HG02610 (cell line): ENCODE data around the gene FRRS1L.

ENCODE experiments used
- ATAC-seq: cut with Tn5 transposase; IDR thresholded peaks from one replicate; pipeline ENCODE4 v1.9.1; 2021; ENCODE audit warnings: mild to moderate bottlenecking, moderate library complexity; ENCODE audit not compliant: unreplicated experiment

Gene FRRS1L

DNA sequence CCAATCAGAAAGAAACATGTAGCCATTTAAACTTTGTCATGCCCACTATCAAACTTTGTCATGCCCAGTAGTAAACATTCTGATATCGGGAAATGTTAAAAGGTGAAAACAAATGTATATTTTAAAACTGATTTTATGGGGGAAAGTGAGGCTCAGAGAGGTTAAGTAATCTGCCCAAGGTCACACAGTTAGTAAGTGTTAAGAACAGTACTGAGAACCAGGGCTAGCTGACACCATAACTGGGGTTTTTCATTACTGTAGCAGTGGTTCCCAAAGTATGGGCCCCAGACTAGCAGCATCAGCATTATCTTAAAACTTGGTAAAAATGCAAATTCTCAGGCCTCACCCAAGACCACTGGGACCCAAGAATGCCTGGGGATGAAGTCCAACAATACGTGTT, 9.9 kb upstream of the FRRS1L start:
- ATAC-seq: no peak

DNA sequence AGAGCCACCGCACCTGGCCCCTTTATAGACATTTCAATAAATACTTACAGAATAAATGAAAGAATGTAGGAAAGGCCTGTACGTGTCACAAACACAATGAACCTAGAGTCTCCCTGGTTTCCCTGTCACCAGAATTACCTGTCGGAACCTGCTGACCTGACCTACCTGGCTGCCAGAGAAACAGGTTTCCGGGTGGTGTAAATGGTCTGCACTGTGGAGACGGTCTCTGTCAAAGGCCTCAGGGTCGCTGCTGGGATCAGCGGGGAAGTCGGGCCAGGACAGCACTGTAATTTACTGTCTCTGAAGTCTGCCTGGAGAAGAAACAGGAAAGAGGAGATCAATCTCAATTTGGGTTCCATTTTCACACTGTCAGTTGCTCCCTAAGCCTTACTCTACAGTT, 9.3 kb upstream of the FRRS1L start:
- no peak for ATAC-seq

DNA sequence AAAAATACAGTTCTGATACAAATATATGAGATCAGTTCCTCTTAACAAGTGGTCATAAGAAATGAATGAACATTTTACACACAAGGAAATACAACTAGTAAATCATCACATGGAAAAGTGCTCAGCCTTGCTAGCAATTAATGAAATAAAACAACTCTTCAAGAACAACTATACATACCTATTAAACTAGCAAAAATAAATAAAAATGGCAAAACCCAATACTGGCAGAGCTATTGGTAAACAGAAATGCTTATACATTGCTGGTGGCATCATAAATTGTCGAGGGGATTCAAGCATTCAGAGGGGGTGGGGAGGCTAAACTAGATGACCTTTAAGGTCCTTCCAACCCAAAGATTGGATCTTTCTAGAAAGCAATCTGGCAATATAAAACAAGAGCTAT, 5.9 kb upstream of the FRRS1L start:
- ATAC-seq: no peak

DNA sequence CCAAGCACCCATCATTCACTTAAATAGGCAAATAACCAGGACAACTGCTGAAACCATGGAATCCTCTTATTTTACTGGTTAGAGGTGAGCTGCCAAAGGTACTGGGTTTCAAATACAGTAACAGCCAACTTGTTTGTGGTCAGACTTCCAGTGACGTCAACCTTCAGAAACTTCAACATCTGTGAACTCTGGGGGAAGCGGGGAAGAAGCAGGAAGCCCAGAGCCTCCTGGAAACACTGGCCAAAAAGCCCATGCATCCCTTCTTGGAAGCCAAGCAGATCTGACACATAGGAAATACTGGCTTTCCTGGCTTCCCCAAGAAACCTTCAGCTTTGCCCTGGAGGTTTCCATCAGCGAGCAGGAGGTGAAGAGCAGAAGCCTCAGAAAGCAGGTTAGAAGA, 4.9 kb upstream of the FRRS1L start:
- no peak for ATAC-seq

DNA sequence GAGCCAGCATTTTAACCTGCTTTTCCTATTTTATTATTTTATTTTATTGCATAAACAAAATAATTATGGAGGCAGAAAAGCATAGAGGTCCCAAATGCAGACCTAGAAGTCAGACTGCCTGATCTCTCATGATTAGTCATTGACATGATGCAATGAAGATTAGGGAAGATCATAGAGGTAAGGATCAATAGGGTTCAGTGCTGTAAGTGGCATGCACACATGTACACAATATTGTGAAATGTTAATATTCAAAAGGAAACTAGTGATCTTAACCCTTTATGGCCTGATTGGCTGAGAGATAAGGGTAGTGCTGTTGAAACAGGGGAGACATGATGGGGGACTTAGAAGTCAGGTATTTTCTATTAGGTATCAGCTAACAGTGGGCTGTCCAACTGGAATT, 1.1 kb upstream of the FRRS1L start:
- no peak for ATAC-seq

DNA sequence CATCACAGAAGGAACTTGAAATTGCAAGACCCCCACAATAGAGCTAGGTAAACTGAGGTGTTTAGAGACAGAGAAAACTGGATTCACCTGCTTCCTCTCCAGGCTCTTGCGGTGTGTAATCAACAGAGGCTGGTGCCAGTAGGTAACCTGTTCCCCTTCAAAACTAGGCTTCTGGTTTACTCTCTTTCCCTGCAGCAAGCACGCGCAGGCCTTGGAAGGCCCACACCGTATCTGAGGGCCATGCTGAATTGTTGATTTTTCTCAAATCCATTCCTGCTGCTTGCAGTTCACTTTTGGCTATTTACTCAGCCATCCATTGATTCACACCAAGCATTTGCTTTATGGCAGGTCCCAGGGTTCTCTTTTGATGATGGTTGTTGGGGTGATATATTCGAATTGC, 667 bp upstream of the FRRS1L start:
- ATAC-seq: no peak

DNA sequence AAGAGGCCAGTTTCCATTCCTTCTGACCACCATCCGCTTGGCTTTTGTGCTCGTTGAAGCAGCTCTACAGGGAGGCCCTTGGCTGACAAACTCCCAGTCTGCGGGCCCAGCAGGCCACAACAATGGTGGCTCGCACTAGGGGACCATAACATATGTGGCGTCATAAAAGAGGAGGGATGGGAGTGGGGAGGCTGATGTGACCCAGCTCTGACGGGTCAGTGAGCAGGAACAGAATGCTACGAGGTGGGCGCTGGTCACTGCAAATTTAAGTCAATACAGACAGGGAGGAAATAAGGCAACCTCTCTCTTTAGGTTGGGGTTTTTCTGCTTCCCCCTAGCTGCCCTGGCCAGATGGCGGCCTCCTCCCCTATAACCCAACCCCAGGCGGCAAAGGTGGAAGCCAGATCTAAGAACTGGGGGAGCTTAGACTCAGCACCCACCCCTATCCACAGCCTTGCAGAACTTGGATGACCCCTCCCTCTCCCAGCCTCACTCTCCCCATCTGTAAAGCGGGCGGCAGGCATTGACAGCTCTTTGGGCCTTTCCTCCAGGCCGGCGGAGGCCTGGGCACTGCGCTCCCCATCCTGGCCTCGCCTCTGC, 778 bp downstream of the FRRS1L start:
- no peak for ATAC-seq

DNA sequence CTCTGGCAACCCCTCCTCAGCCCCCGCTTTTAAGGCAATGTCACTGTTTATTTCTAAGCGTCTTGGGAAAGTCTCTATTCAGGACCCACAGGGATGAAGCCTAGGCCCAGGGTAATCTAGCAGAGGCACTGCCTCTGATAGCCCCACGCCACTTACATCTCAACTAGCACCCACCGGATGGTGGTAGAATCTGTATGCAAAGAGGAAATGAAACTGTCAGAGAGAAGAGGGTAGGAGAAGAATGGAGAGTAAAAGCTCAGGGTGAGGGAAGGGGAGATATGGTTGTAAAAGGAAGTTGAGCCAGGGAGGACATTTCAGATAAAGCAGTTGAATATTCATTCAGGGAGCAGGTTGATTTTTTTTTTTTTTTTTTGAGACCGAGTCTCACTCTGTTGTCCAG, 3.0 kb downstream of the FRRS1L start:
- ATAC-seq: peak; percentile 46

DNA sequence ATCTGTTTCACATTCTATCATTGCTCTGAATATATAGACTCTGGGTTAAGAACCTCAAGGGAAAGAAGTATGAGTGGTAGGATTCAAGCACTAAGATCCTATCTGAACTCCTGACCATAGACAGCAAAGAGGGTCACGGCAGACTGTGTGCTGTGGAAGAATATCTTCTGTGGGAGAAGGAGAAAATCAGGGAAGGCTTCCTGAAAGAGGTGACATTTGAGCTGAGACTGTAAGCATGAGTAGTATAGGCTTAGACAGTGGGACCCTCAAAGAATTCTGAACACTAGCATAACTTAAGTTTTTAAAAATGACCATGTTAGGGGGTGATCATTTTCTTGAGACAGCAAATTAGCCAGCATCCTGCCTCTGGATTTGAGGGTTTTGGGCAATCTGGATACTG, 3.9 kb downstream of the FRRS1L start:
- ATAC-seq: no peak

DNA sequence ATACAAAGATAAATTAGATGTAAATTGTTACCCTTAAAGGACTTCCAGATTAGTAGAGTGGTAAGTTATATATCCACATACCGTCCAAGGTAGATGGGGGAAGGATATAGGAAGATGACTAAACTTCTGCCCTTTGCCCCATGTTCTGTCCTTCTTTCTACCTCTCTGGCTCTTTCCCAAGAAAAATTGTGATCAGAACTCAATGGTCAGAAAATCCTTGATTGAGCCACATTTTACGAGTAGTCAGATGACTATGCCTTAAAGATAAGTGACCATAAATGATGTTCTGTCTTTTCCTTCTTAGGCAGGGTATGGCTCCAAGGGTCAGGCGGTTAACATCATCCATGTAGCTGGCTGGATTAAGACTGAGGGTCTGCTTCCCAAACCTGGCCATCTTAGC, 4.4 kb downstream of the FRRS1L start:
- ATAC-seq: no peak

DNA sequence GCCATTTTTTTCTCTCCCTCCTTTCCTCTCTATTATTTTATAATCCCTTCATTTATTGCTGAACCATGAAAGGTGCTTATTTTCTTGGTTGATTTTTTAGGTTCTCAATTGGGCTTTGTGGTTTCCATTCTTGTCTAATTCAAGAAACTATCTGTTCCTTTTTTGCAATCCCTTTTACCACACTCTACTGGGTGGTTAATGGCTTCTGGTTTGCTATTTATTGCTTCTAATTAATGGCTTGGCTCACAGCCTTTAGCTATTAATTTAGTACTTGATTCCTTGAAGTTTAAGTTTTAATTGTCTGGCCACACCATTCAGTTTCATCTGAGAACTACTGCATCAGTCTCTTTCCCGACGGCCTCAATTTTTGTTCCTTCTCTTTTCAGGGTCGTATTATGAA, 5.6 kb downstream of the FRRS1L start:
- ATAC-seq: no peak

DNA sequence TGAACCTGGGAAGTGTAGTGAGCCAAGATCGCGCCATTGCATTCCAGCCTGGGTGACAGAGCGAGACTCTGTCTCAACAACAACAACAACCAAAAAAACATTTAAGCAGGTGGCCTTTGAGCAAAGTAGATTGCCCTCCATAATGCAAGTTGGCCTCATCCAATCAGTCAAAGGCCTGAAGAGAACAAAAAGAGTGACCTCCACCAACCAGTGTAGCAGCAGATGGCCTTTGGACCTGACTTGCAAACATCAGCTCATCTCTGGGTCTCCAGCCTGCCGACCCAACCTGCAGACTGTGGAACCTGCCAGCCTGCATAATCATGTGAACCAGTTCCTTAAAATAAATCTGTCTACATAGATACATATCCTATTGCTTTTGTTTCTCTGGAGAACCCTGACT, 7.5 kb downstream of the FRRS1L start:
- no peak for ATAC-seq

DNA sequence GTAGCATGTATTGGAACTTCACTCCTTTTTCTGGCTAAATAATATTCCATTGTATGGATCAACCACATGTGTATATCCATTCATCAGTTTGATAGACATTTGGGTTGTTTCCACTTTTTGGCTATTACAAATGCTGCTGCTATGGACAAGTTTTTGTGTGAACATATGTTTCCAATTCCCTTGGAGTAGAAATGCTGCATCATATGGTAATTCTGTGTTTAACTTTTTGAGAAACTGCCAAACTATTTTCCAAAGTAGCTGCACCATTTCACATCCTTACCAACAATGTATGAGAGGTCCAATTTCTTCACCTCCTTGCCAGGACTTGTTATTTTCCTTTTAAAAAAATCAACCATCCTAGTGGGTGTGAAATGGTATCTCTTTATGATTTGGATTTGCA, 8.4 kb downstream of the FRRS1L start:
- no peak for ATAC-seq

DNA sequence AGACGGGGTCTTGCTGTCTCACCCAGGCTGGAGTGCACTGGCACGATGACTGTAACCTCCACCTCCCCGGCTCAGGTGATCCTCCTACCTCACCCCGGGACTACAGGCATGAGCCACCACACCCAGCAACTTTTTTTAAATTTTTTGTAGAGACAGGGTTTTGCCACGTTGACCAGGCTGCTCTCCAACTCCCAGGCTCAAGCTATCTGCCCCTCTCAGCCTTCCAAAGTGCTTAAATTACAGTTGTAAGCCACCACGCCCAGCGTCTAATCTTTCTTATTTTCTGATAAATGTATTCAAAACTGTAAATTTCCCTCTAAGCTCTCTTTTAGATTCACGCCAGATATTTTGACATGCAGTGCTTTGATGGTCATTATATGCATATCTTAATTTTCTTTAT, 10.3 kb downstream of the FRRS1L start:
- ATAC-seq: no peak

DNA sequence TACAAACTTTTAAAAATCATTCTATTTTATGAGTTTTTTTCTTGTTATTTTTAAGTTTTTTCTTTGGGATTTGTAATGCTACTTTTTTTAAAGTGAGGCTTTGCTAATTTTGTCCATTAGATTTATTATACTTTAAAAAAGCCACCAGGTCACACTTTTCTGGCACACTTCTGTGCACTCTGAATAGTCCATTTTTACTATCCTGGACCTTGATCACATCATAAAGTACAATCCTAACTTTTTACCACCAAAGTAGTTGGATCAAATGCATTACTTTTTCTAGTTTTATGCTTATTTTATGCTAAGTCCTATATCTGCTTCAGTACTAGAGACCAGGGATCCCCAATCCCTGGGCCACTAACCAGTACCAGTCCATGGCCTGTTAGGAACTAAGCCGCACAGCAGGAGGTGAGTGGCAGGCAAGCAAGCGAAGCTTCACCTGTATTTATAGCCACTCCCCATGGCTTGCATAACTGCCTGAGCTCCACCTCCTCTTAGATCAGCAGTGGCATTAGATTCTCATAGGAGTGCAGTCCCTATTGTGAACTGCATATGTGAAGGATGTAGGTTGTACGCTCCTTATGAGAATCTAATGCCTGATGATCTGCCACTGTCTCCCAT, 16.0 kb downstream of the FRRS1L start:
- no peak for ATAC-seq

DNA sequence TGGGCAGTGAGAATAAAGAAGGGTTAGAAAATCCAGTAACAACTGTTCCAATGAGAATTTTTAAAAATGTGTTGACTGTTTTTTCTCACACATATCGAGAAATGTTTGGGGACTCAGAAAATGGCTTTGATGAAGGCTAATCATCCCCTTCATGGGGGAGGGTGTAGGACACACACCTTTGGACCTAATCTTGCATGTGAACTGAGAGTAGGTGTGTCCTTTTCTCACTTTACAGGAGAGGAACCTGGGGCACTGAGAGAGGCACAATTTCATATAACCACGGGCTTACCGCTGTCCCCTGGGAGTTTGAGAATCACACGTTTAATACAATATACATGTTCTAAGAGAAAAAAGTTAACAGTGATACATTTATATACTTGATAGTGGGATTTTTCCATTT, 17.3 kb downstream of the FRRS1L start:
- ATAC-seq: no peak

DNA sequence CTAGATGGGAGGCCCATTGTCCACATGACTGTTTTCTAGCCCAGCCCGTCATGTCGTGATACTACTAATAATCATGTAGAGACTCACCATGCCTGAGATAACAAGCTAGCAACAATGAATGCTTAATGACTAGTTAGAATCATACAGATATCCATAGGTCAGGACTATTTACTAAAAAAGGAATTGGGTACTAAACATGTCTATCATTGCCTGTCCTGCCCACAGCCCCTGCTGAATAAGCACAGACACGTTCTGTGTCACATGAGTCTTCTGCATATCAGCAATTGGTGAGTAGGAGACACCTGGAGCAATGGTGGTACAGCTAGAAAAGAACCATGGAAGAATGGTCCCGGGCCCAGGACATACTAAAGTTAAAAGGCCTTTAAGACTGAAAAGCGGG, 18.0 kb downstream of the FRRS1L start:
- no peak for ATAC-seq

DNA sequence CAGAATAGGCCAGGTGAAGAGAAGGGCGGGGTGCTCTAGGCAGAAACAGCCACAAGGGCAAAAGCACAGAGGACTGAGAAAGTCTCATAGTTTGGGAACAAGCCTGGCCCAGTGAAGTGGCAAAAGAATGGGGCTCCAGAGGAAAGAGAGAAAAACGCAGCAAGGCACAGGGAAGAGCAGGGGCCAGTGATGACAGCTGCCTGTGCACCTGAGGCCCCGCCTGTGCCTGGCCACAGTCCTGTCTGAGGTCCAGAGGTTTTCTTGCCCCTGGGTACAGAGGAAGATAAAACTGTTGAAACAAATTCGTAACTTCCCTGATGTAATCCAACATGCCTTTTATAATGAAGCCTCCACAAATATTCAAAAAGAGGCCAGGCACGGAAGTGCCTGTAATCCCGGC, 22.0 kb downstream of the FRRS1L start:
- no peak for ATAC-seq

DNA sequence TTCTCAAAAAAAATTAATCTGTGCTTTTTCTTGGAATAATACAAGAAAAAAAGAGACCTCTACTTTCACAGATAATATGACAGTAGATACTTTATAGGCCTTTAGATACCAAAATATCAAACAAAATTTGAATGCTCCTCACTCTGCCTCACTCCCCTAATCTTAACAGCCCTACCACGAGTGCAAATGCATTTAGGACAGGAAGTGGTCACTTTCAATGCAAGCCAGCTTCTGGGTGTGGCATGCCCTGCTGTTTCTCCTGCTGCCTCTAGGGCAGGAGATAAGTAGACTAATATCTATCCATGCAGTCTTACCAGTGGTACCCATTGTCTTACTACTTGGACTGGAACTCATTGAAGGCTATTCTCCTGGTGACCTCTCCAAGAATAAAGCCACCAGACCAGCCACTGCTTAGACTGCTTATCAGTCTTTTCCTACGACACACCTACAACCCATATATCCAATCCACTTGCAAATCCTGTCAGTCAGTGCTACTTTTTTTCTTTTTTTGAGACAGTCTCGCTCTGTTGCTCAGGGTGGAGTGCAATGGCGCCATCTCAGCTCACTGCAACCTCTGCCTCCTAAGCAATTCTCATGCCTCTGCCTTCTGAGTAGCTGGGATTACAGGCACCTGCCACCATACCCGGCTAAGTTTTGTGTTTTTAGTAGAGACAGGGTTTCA, 23.0 kb downstream of the FRRS1L start:
- ATAC-seq: peak; percentile 78

DNA sequence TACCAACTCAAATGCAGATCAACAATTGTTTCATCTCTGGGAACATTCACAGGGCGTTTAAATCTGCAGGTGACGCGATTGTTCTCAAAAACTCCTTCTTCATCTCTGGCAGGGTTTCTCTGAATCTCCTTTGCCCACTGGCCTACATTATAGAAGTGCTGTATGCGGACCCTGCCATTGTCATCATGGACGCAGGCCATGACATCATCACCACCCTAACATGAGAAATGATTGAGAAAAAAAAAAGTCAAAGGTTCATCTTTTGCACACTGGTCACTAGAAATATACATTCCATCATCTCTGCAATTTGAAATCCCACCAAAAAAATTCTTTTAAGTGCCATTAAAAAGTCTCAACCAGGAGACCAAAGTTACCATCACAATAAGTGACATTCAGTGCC, 25.7 kb downstream of the FRRS1L start:
- ATAC-seq: no peak

DNA sequence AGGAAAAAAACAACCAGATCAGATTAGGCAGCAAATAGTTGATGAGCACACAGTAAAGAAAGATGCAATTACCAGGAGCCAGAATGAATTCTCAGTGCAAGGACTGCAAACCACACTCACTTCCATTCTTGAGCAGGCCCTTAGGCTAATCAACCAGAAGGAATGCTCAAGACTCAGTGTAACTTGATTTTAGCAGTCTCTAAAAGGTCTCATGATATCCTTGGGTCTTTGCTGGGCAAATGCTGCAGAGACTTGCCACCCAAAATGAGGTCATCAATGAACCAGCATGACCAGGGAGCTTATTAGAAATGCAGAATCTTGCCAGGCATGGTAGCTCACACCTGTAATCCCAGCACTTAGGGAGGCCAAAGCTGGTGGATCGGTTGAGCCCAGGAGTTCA, 27.2 kb downstream of the FRRS1L start:
- ATAC-seq: no peak

DNA sequence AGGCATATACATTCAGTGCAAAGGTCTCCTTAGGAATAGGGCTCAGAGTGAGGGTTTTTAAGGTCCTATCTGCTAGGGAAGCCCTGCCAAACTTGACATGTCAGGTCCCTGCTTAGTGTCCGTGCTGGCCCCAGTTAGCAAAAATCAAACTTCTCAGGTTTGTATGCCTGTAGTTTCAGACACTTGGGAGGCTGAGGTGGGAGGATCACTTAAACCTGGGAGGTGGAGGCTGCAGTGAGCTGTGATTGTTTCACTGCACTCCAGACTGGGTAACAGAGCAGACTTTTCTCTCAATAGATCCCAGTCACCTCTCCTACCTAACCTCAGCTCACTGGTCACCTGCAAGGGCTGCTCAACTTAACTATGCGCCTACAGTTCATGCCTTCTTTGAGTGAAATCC, 28.6 kb downstream of the FRRS1L start:
- no peak for ATAC-seq

DNA sequence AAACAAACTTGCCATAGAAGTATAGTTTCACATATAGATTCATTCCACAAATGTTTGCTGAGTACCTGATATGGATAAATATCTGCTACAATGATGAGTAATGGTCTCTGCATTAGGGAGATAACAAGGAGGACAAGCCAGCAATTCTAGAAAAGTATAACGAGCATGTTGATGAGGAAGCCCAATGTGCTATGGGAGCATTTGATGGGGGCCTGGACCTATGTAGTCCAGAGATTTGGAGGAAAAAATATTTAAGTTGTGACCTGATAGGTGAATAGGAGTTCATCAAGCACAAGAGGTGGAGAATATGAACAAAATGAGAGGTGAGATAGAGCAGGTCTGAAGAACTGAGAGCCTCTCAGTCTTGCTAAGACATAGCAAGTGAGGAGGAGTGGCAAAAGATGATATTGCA, 32.9 kb downstream of the FRRS1L start:
- ATAC-seq: no peak
